Loucy (cell line): ENCODE data around the gene HIRA.

Experiments used
- H2AFZ ChIP-seq: fragments of 200-600 bp; sonication (generic); 2 replicates; pipeline ENCODE4 v1.6.0; 2016; ENCODE audit warnings: antibody characterized with exemption, mild to moderate bottlenecking, low read length, moderate library complexity
- H3F3A ChIP-seq: fragments of 200-600 bp; 2 replicates; pipeline ENCODE4 v1.6.0; 2016; ENCODE audit warnings: antibody characterized with exemption, low read depth, mild to moderate bottlenecking
- H3K27me3 ChIP-seq: fragments of 200-600 bp; sonication (generic); 2 replicates; pipeline ENCODE4 v1.6.1; 2014; ENCODE audit warnings: low read length, mild to moderate bottlenecking; ENCODE audit not compliant: insufficient read depth, poor library complexity, severe bottlenecking
- H3K36me3 ChIP-seq: fragments of 200-600 bp; sonication (generic); 2 replicates; pipeline ENCODE4 v1.6.1; 2016; ENCODE audit warnings: low read length; ENCODE audit not compliant: insufficient read depth
- H3K4me1 ChIP-seq: fragments of 200-600 bp; sonication (generic); 2 replicates; pipeline ENCODE4 v1.5.1; 2014; ENCODE audit warnings: low read length, mild to moderate bottlenecking; ENCODE audit not compliant: insufficient read depth, poor library complexity, severe bottlenecking
- H3K4me2 ChIP-seq: fragments of 200-600 bp; sonication (generic); 2 replicates; pipeline ENCODE4 v1.6.0; 2014; ENCODE audit warnings: antibody characterized with exemption, low read length, low read depth, mild to moderate bottlenecking; ENCODE audit not compliant: poor library complexity, severe bottlenecking
- H3K4me3 ChIP-seq: fragments of 200-600 bp; sonication (generic); 2 replicates; pipeline ENCODE4 v1.5.1; 2014; ENCODE audit warnings: low read length, mild to moderate bottlenecking, mixed read lengths; ENCODE audit not compliant: poor library complexity, severe bottlenecking
- H3K79me2 ChIP-seq: fragments of 200-600 bp; sonication (generic); 2 replicates; pipeline ENCODE4 v1.6.1; 2014; ENCODE audit warnings: low read length; ENCODE audit not compliant: insufficient read depth
- H3K9ac ChIP-seq: fragments of 200-600 bp; sonication (generic); 2 replicates; pipeline ENCODE4 v1.6.0; 2014; ENCODE audit warnings: mild to moderate bottlenecking, low read depth, low read length, moderate library complexity; ENCODE audit not compliant: poor library complexity, severe bottlenecking
- H3K9me2 ChIP-seq: fragments of 200-600 bp; sonication (generic); replicated peaks from 2 replicates; pipeline ENCODE4 v1.6.1; 2016; ENCODE audit warnings: low read depth, low read length, mixed read lengths
- H3K9me3 ChIP-seq: fragments of 200-600 bp; sonication (generic); 2 replicates; pipeline ENCODE4 v1.6.1; 2014; ENCODE audit warnings: mild to moderate bottlenecking, antibody characterized with exemption, low read length, low read depth; ENCODE audit not compliant: insufficient read depth
- H4K20me1 ChIP-seq: fragments of 200-600 bp; sonication (generic); 2 replicates; pipeline ENCODE4 v1.6.0; 2014; ENCODE audit warnings: antibody characterized with exemption, low read length, mild to moderate bottlenecking; ENCODE audit not compliant: insufficient read depth, poor library complexity, severe bottlenecking
- EZH2phosphoT487 ChIP-seq: fragments of 200-600 bp; IDR thresholded peaks from 2 replicates; pipeline ENCODE4 v1.6.1; 2018; ENCODE audit warnings: antibody characterized with exemption, mild to moderate bottlenecking, moderate library complexity, borderline replicate concordance
- TF ChIP-seq, protein P1 (sequence below): fragments of 200-600 bp; sonication (generic); conservative IDR thresholded peaks from 2 replicates; pipeline ENCODE4 v1.5.1; 2014; ENCODE audit warnings: mild to moderate bottlenecking, antibody characterized with exemption, low read length

The HIRA gene

DNA sequence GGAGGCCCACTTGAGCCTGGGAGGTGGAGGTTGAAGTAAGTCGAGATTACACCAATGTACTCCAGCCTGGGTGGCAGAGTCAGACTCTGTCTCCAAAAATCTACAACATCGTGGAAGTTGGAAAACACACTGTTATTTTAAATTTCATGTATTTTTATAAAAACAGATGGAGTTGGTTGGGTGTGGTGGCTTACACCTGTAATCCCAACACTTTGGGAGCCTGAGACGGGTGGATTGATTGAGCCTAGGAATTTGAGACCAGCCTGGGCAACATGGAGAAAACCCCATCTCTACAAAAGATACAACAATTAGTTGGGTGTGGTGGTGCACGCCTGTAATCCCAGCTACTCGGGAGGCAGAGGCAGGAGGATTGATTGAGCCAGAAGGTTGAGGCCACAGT, 88.1 kb downstream of the HIRA start:
- Histone ChIP-seq H4K20me1 (no peaks in the 10 kb centered on the region), H3K79me2 (no peaks in the 10 kb centered on the region), H3F3A (no peaks in the 10 kb centered on the region), H3K36me3 (peaks cover 39% of the 10 kb centered on the region; the same call in 1 of the 2 replicates), H3K9me2 (no peaks in the 10 kb centered on the region), H3K9me3 (no peaks in the 10 kb centered on the region), H3K4me3 (no peak overlapping the region), H3K4me1 (no peaks in the 10 kb centered on the region), H2AFZ (no peak overlapping the region), H3K4me2 (no peak overlapping the region), H3K9ac (no peak overlapping the region), H3K27me3 (no peaks in the 10 kb centered on the region)
- TF ChIP-seq EZH2phosphoT487 = no peak
- TF ChIP-seq, protein P1, sequence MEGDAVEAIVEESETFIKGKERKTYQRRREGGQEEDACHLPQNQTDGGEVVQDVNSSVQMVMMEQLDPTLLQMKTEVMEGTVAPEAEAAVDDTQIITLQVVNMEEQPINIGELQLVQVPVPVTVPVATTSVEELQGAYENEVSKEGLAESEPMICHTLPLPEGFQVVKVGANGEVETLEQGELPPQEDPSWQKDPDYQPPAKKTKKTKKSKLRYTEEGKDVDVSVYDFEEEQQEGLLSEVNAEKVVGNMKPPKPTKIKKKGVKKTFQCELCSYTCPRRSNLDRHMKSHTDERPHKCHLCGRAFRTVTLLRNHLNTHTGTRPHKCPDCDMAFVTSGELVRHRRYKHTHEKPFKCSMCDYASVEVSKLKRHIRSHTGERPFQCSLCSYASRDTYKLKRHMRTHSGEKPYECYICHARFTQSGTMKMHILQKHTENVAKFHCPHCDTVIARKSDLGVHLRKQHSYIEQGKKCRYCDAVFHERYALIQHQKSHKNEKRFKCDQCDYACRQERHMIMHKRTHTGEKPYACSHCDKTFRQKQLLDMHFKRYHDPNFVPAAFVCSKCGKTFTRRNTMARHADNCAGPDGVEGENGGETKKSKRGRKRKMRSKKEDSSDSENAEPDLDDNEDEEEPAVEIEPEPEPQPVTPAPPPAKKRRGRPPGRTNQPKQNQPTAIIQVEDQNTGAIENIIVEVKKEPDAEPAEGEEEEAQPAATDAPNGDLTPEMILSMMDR = no peak

- TF ChIP-seq, protein P1 = no peak
- no peak for TF ChIP-seq EZH2phosphoT487
- Histone ChIP-seq H3K79me2 (0 out of 2 replicates have a peak, but pooled peaks cover 2% of the 10 kb centered on the region), H3F3A (no peaks in the 10 kb centered on the region), H3K4me3 (no peak overlapping the region), H3K9me2 (no peaks in the 10 kb centered on the region), H2AFZ (no peak overlapping the region), H3K36me3 (peaks cover 58% of the 10 kb centered on the region), H3K9ac (no peak overlapping the region), H3K9me3 (peaks cover 6% of the 10 kb centered on the region; the same call in 1 of the 2 replicates), H3K4me1 (no peaks in the 10 kb centered on the region), H4K20me1 (no peaks in the 10 kb centered on the region), H3K4me2 (no peak overlapping the region), H3K27me3 (no peaks in the 10 kb centered on the region)
These were observed 90.0 kb downstream of the HIRA start for GRCh38 chr22:19341500-19341899.

- H3K9me3 ChIP-seq = peaks cover 11% of the 10 kb centered on the region; the same call in 1 of the 2 replicates
- no peaks in the 10 kb centered on the region for H3K4me1 ChIP-seq
- no peaks in the 10 kb centered on the region for H4K20me1 ChIP-seq
- TF ChIP-seq, protein P1 = no peak
- no peak for TF ChIP-seq EZH2phosphoT487
- H3K4me3 ChIP-seq = no peak overlapping the region
- no peaks in the 10 kb centered on the region for H3K27me3 ChIP-seq
- 0 out of 2 replicates have a peak, but pooled peaks cover 3% of the 10 kb centered on the region for H3K79me2 ChIP-seq
- no peaks in the 10 kb centered on the region for H3F3A ChIP-seq
- H2AFZ ChIP-seq = no peak overlapping the region
- H3K9me2 ChIP-seq = no peaks in the 10 kb centered on the region
- H3K36me3 ChIP-seq = peaks cover 81% of the 10 kb centered on the region
- no peak overlapping the region for H3K4me2 ChIP-seq
- no peak overlapping the region for H3K9ac ChIP-seq
These were observed 94.4 kb downstream of the HIRA start for GRCh38 chr22:19337137-19337536.
